PC-9 (cell line): ENCODE measurements around the gene EMX2. TPM values are rescaled to one million over a fixed set of nuclear protein-coding genes. Genes with fewer than 3 reads are reported as not detected.

Source experiments
- BruUV-seq: library from RNA; stranded (reverse); fragments of 400-500 nt; replicated peaks from 2 replicates; lab custom pipeline; 2021; lab: Mats Ljungman, UMichigan
- CTCF ChIA-PET: fragments of 300-600 bp; sonication (Branson Sonifier 250); formaldehyde crosslinking; loops from one replicate; lab custom pipeline; 2022; ENCODE audit warnings: antibody characterized with exemption; lab: Charles Lee
- POLR2A ChIA-PET: fragments of 300-600 bp; sonication (Branson Sonifier 250); formaldehyde crosslinking; loops from one replicate; lab custom pipeline; 2022; ENCODE audit warnings: antibody characterized with exemption; ENCODE audit not compliant: unreplicated experiment; lab: Charles Lee
- DNase-seq, 2 experiments: peaks; one replicate each; pipeline versions ENCODE4 v3.0.0 to v3.0.0-alpha.2; 2015 to 2022; ENCODE audit warnings: mixed read lengths in 1 of 2
- H2AFZ ChIP-seq: fragments of 200-600 bp; sonication (generic); 2 replicates; pipeline ENCODE4 v1.8.1; 2017; ENCODE audit warnings: antibody characterized with exemption
- H3F3A ChIP-seq: fragments of 200-600 bp; sonication (generic); 2 replicates; pipeline ENCODE4 v1.8.1; 2017; ENCODE audit warnings: antibody characterized with exemption, mild to moderate bottlenecking, low read depth; ENCODE audit not compliant: insufficient read depth
- H3K27ac ChIP-seq: fragments of 200-600 bp; sonication (generic); 2 replicates; pipeline ENCODE4 v1.6.1; 2016; ENCODE audit warnings: mixed run types
- H3K27me3 ChIP-seq: fragments of 200-600 bp; sonication (generic); 2 replicates; pipeline ENCODE4 v1.6.1; 2016; ENCODE audit warnings: low read depth, mixed run types; ENCODE audit not compliant: insufficient read depth
- H3K36me3 ChIP-seq: fragments of 200-600 bp; sonication (generic); 2 replicates; pipeline ENCODE4 v1.6.1; 2016; ENCODE audit warnings: low read depth, mixed run types
- H3K4me1 ChIP-seq: fragments of 200-600 bp; sonication (generic); replicated peaks from 2 replicates; pipeline ENCODE4 v1.6.1; 2016; ENCODE audit warnings: mixed run types; ENCODE audit not compliant: insufficient read depth
- H3K4me2 ChIP-seq: fragments of 200-600 bp; sonication (generic); 2 replicates; pipeline ENCODE4 v1.6.1; 2017; ENCODE audit warnings: mixed run types
- H3K4me3 ChIP-seq: fragments of 200-600 bp; sonication (generic); 2 replicates; pipeline ENCODE4 v1.6.1; 2016; ENCODE audit warnings: mixed run types
- H3K79me2 ChIP-seq: fragments of 200-600 bp; sonication (generic); 2 replicates; pipeline ENCODE4 v1.6.1; 2017; ENCODE audit warnings: low read depth, mixed run types
- H3K9me2 ChIP-seq: fragments of 200-600 bp; sonication (generic); 2 replicates; pipeline ENCODE4 v1.8.1; 2017; ENCODE audit warnings: mild to moderate bottlenecking; ENCODE audit not compliant: insufficient read depth
- H3K9me3 ChIP-seq: fragments of 200-600 bp; sonication (generic); 2 replicates; pipeline ENCODE4 v1.8.1; 2016; ENCODE audit warnings: low read depth; ENCODE audit not compliant: insufficient read depth
- H4K20me1 ChIP-seq: fragments of 200-600 bp; sonication (generic); 2 replicates; pipeline ENCODE4 v1.8.1; 2017; ENCODE audit not compliant: insufficient read depth
- CTCF ChIP-seq: fragments of 200-600 bp; sonication (generic); conservative IDR thresholded peaks from 2 replicates; pipeline ENCODE4 v1.6.1; 2017; ENCODE audit warnings: mixed run types, antibody characterized with exemption, mild to moderate bottlenecking, moderate library complexity
- EZH2 ChIP-seq: fragments of 200-600 bp; sonication (generic); IDR thresholded peaks from 2 replicates; pipeline ENCODE4 v1.8.0; 2017; ENCODE audit warnings: antibody characterized with exemption, low read depth
- intact Hi-C: fragments of 100-400 bp; cut with micrococcal nuclease; formaldehyde crosslinking; loops from one replicate; pipeline ENCODE4 v1.10.0; 2022; ENCODE audit not compliant: unreplicated experiment
- total RNA-seq: library from RNA; stranded (reverse); gene quantifications from 2 replicates; pipeline ENCODE4 v1.2.3, GENCODE V29; 2021

Gene EMX2
- total RNA-seq, 1 experiment from 2014 or later: not detected

- no peak for TF ChIP-seq CTCF
- no peak for TF ChIP-seq EZH2
- H4K20me1 ChIP-seq: no peaks in the 10 kb centered on the region
- intact Hi-C loops: no loop called here
- no peaks in the 10 kb centered on the region for H3K79me2 ChIP-seq
- BruUV-seq: no TSS peak
- ChIA-PET POLR2A (no interaction called here), CTCF (no interaction called here)
- H3K9me2 ChIP-seq: no peaks in the 10 kb centered on the region
- no peaks in the 10 kb centered on the region for H3F3A ChIP-seq
- peaks cover 5% of the 10 kb centered on the region; the same call in 1 of the 2 replicates for H3K4me1 ChIP-seq
- H3K27ac ChIP-seq: no peak overlapping the region
- DNase-seq: peak in 1 of 2 experiments; percentile 37
- peak overlapping the region; percentile 55 for H3K4me2 ChIP-seq
- H2AFZ ChIP-seq: no peak overlapping the region
- no peak overlapping the region for H3K4me3 ChIP-seq
- no peaks in the 10 kb centered on the region for H3K27me3 ChIP-seq
- no peaks in the 10 kb centered on the region for H3K36me3 ChIP-seq
- no peaks in the 10 kb centered on the region for H3K9me3 ChIP-seq
These were observed 54.7 kb downstream of the EMX2 start for GRCh38 chr10:117597216-117597615.

Other genes with a start within 250 kb of the EMX2 start
- 13.1 and 16.0 TPM in 2 replicates for gene PDZD8, start 167.3 kb upstream of the EMX2 start, total RNA-seq